HepG2 (cell line): ENCODE measurements around the gene SIGMAR1. TPM values are rescaled to one million over a fixed set of nuclear protein-coding genes. Genes with fewer than 3 reads are reported as not detected.

Source experiments
- BORCS8-MEF2B ChIP-seq: sonication (generic); formaldehyde crosslinking; IDR thresholded peaks from 2 replicates; pipeline ENCODE4 v1.8.0; 2022; ENCODE audit warnings: mild to moderate bottlenecking, missing genetic modification reagents
- ELF1 ChIP-seq: sonication (generic); formaldehyde crosslinking; IDR thresholded peaks from 2 replicates; pipeline ENCODE4 v1.4.0; 2020; ENCODE audit warnings: missing genetic modification reagents
- HOXA3 ChIP-seq: sonication (generic); formaldehyde crosslinking; IDR thresholded peaks from 2 replicates; pipeline ENCODE4 v1.5.0; 2020; ENCODE audit warnings: missing genetic modification reagents
- MBD4 ChIP-seq: IDR thresholded peaks from 2 replicates; pipeline ENCODE4 v1.6.1; 2012; ENCODE audit warnings: low read length, inconsistent platforms, borderline replicate concordance
- MEIS2 ChIP-seq: sonication (generic); formaldehyde crosslinking; IDR thresholded peaks from 2 replicates; pipeline ENCODE4 v1.9.0; 2021; ENCODE audit warnings: mild to moderate bottlenecking, missing genetic modification reagents
- MYNN ChIP-seq: sonication (generic); formaldehyde crosslinking; IDR thresholded peaks from 2 replicates; pipeline ENCODE4 v1.4.0; 2020; ENCODE audit warnings: mild to moderate bottlenecking, low read depth, missing genetic modification reagents
- RNF2 ChIP-seq: fragments of 450-650 bp; conservative IDR thresholded peaks from 2 replicates; pipeline ENCODE4 v1.6.1; 2016; ENCODE audit warnings: low read depth
- SETDB1 ChIP-seq: sonication (generic); formaldehyde crosslinking; IDR thresholded peaks from 2 replicates; pipeline ENCODE4 v1.5.1; 2020; ENCODE audit warnings: missing genetic modification reagents, mild to moderate bottlenecking, borderline replicate concordance
- SMC3 ChIP-seq: IDR thresholded peaks from 2 replicates; pipeline ENCODE4 v1.6.1; 2011; ENCODE audit warnings: low read length, improper control_type of control experiment
- SNRNP70 ChIP-seq: fragments of 200-400 bp; formaldehyde crosslinking; IDR thresholded peaks from 2 replicates; pipeline ENCODE4 v1.6.1; 2017; ENCODE audit warnings: mild to moderate bottlenecking, low read depth, low read length, moderate library complexity
- SRY ChIP-seq: sonication (generic); formaldehyde crosslinking; IDR thresholded peaks from 2 replicates; pipeline ENCODE4 v1.8.0; 2022; ENCODE audit warnings: mild to moderate bottlenecking, missing genetic modification reagents
- TGIF2 ChIP-seq: IDR thresholded peaks from 2 replicates; pipeline ENCODE4 v1.6.1; 2016; ENCODE audit warnings: control low read depth, missing compliant biosample characterization
- ZMYM4 ChIP-seq: sonication (generic); formaldehyde crosslinking; IDR thresholded peaks from 2 replicates; pipeline ENCODE4 v1.8.1; 2023; ENCODE audit warnings: mild to moderate bottlenecking, missing genetic modification reagents
- ZNF232 ChIP-seq: sonication (generic); formaldehyde crosslinking; IDR thresholded peaks from 2 replicates; pipeline ENCODE4 v1.4.0; 2020; ENCODE audit warnings: missing genetic modification reagents, borderline replicate concordance
- ZNF3 ChIP-seq: IDR thresholded peaks from 2 replicates; pipeline ENCODE4 v1.7.0; 2017; ENCODE audit warnings: inconsistent platforms
- ZNF33A ChIP-seq: sonication (generic); formaldehyde crosslinking; IDR thresholded peaks from 2 replicates; pipeline ENCODE4 v1.5.1; 2020; ENCODE audit warnings: missing genetic modification reagents, mild to moderate bottlenecking, moderate library complexity, borderline replicate concordance
- ZNF383 ChIP-seq: sonication (generic); formaldehyde crosslinking; IDR thresholded peaks from 2 replicates; pipeline ENCODE4 v1.4.0; 2020; ENCODE audit warnings: missing genetic modification reagents, mild to moderate bottlenecking, borderline replicate concordance
- ZNF790 ChIP-seq: sonication (generic); formaldehyde crosslinking; IDR thresholded peaks from 2 replicates; pipeline ENCODE4 v1.8.0; 2022; ENCODE audit warnings: missing genetic modification reagents, mild to moderate bottlenecking, borderline replicate concordance
- ZSCAN31 ChIP-seq: sonication (generic); formaldehyde crosslinking; IDR thresholded peaks from 2 replicates; pipeline ENCODE4 v1.5.0; 2020; ENCODE audit warnings: low read depth, mild to moderate bottlenecking, missing genetic modification reagents
- polyA plus RNA-seq, 8 experiments: library from polyadenylated mRNA; depleted of rRNA in 3 of 8; stranded (reverse) in 7 of 8; unstranded in 1 of 8; fragments of >200 nt; fragmentation: Illumina TruSeq in 4 of 8; extraction: Trizol in 4 of 8; gene quantifications; 2 replicates each; pipeline versions ENCODE4 v1.2.1 to v1.2.3, GENCODE V29; 2011 to 2016; ENCODE audit warnings: low read depth in 4 of 8, missing spikeins in 1 of 8, mixed read lengths in 1 of 8; ENCODE audit not compliant: insufficient read depth in 1 of 8
- total RNA-seq, 5 experiments: library from RNA; depleted of rRNA; stranded (reverse); fragments of >200 nt; fragmentation: Illumina TruSeq; extraction: Trizol; gene quantifications; 2 replicates each; pipeline ENCODE4 v1.2.3, GENCODE V29; 2016; ENCODE audit warnings: low read depth in 1 of 5
- TF ChIP-seq, protein P1 (sequence below): sonication (generic); formaldehyde crosslinking; IDR thresholded peaks from 2 replicates; pipeline ENCODE4 v1.4.0; 2020; ENCODE audit warnings: missing genetic modification reagents
- TF ChIP-seq, protein P2 (sequence below): sonication (generic); formaldehyde crosslinking; IDR thresholded peaks from 2 replicates; pipeline ENCODE4 v1.5.0; 2020; ENCODE audit warnings: missing genetic modification reagents
- TF ChIP-seq, protein P3 (sequence below), 2 experiments: sonication (generic) in 1 of 2; formaldehyde crosslinking in 1 of 2; IDR thresholded peaks; 2 replicates each; pipeline versions ENCODE4 v1.4.0 to v1.6.1; 2016 to 2020; ENCODE audit warnings: borderline replicate concordance in 1 of 2, low read depth in 1 of 2, mild to moderate bottlenecking in 1 of 2, missing genetic modification reagents in 1 of 2

The SIGMAR1 gene
- total and polyA plus RNA-seq, 2 of the 13 experiments (the other 11 are each of a cell fraction or from before 2014, with no cell fraction given), result 38.9 to 60.8 TPM

DNA sequence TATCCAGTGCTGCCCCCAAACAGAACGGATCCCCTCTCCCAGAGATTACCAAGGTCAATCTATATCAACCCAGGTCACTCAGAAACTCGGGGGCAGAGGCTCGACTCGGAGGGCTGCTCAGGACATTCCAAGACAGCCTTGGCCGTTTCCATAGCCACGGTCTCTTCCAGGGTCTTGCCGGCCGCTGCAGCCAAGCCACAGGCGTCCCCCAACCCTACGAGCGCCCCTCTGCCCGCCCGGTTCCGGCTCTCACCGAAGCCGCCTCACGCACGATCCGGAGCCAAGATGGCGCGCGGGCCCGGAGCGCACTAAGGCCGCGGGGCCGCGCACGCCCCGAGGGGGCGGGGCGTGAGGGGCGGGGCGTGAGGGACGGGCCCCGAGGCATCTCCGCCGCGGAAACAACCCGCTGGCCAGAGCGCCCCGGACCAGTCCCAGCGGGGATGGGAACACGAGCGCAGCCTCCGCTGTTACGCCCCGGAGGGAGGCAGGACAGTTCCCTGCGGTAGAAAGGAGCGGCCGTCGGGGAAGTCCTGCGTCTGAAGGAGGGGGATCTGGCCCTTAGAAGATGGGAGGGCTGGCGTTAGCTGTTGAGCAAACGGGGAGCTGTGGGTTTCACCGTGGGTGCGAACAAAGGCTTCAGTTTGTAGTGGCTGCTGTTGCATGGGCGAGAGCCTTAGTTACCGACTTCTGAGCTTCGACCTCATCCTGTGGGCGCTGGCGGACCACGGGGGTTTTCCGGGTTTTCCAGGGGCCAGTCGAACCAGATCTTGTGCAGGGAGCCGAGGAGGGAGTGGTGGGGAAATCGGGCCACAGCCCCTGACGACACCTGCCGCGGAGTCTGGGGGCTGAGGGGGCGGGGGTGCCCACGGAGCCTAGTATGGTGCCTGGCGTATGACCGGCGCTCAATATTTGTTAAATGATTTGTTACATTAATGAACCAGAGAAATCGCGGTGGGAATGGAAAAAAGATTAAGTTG lies 25.5 kb downstream of the SIGMAR1 start, which contains the start of gene RPP25L (continued):
- TF ChIP-seq SNRNP70, result no peak
- TF ChIP-seq SRY (CRISPR knock-in tag), result 0 out of 2 replicates have a peak, but pooled peaks have one; percentile 64
- TF ChIP-seq ZSCAN31 (CRISPR knock-in tag), result peak; percentile 89
- TF ChIP-seq SETDB1, result no peak
- TF ChIP-seq ZNF3 (CRISPR knock-in tag), result no peak
- no peak for TF ChIP-seq ZMYM4
- no peak for TF ChIP-seq SMC3
- TF ChIP-seq TGIF2 (CRISPR knock-in tag), result peak; percentile 53
- peak; percentile 42 for TF ChIP-seq HOXA3 (CRISPR knock-in tag)
- TF ChIP-seq ZNF33A (CRISPR knock-in tag), result no peak
- TF ChIP-seq, protein P1, sequence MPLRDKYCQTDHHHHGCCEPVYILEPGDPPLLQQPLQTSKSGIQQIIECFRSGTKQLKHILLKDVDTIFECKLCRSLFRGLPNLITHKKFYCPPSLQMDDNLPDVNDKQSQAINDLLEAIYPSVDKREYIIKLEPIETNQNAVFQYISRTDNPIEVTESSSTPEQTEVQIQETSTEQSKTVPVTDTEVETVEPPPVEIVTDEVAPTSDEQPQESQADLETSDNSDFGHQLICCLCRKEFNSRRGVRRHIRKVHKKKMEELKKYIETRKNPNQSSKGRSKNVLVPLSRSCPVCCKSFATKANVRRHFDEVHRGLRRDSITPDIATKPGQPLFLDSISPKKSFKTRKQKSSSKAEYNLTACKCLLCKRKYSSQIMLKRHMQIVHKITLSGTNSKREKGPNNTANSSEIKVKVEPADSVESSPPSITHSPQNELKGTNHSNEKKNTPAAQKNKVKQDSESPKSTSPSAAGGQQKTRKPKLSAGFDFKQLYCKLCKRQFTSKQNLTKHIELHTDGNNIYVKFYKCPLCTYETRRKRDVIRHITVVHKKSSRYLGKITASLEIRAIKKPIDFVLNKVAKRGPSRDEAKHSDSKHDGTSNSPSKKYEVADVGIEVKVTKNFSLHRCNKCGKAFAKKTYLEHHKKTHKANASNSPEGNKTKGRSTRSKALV (CRISPR knock-in tag), result peak; percentile 13; the same call in 1 of the 2 replicates
- 0 out of 2 replicates have a peak, but pooled peaks have one; percentile 21 for TF ChIP-seq MEIS2
- TF ChIP-seq ZNF383, result no peak
- no peak for TF ChIP-seq MBD4
- TF ChIP-seq, protein P2, sequence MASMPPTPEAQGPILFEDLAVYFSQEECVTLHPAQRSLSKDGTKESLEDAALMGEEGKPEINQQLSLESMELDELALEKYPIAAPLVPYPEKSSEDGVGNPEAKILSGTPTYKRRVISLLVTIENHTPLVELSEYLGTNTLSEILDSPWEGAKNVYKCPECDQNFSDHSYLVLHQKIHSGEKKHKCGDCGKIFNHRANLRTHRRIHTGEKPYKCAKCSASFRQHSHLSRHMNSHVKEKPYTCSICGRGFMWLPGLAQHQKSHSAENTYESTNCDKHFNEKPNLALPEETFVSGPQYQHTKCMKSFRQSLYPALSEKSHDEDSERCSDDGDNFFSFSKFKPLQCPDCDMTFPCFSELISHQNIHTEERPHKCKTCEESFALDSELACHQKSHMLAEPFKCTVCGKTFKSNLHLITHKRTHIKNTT (CRISPR knock-in tag), result 0 out of 2 replicates have a peak, but pooled peaks have one; percentile 64
- TF ChIP-seq RNF2, result no peak
- peak; percentile 11; the same call in 1 of the 2 replicates for TF ChIP-seq ZNF232 (CRISPR knock-in tag)
- TF ChIP-seq, protein P3, sequence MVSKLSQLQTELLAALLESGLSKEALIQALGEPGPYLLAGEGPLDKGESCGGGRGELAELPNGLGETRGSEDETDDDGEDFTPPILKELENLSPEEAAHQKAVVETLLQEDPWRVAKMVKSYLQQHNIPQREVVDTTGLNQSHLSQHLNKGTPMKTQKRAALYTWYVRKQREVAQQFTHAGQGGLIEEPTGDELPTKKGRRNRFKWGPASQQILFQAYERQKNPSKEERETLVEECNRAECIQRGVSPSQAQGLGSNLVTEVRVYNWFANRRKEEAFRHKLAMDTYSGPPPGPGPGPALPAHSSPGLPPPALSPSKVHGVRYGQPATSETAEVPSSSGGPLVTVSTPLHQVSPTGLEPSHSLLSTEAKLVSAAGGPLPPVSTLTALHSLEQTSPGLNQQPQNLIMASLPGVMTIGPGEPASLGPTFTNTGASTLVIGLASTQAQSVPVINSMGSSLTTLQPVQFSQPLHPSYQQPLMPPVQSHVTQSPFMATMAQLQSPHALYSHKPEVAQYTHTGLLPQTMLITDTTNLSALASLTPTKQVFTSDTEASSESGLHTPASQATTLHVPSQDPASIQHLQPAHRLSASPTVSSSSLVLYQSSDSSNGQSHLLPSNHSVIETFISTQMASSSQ (IDR thresholded peaks at IDR 0.05; ENCODE audit: low read depth), result no peak
- TF ChIP-seq, protein P3 (CRISPR knock-in tag; IDR thresholded peaks at IDR 0.05; ENCODE audit: borderline replicate concordance), result peak; percentile 62
- peak; percentile 49; the same call in 1 of the 2 replicates for TF ChIP-seq BORCS8-MEF2B
- peak; percentile 26 for TF ChIP-seq ELF1 (CRISPR knock-in tag)
- no peak for TF ChIP-seq MYNN (CRISPR knock-in tag)
- no peak for TF ChIP-seq ZNF790
